DND-41 (cell line): Measurements from ENCODE around the gene LRRC42.

Experiments
- ATAC-seq: fragments of 200-7000 bp; cut with Tn5 transposase; 3 replicates; pipeline ENCODE4 v1.9.1; 2021; ENCODE audit warnings: low read depth; ENCODE audit not compliant: insufficient read depth
- DNase-seq: peaks from one replicate; pipeline ENCODE4 v3.0.0-alpha.2; 2020
- H2AFZ ChIP-seq: 2 replicates; pipeline ENCODE4 v1.6.0; 2012; ENCODE audit warnings: low read depth, low read length
- H3K27ac ChIP-seq: 2 replicates; pipeline ENCODE4 v1.5.1; 2012; ENCODE audit warnings: low read length, inconsistent platforms
- H3K27me3 ChIP-seq: fragments of 200-600 bp; sonication (generic); 2 replicates; pipeline ENCODE4 v1.6.0; 2012; ENCODE audit warnings: low read length, mild to moderate bottlenecking, inconsistent platforms; ENCODE audit not compliant: insufficient read depth, poor library complexity
- H3K36me3 ChIP-seq: 2 replicates; pipeline ENCODE4 v1.5.1; 2012; ENCODE audit warnings: low read length, inconsistent platforms; ENCODE audit not compliant: insufficient read depth
- H3K4me1 ChIP-seq: 2 replicates; pipeline ENCODE4 v1.5.1; 2012; ENCODE audit warnings: mild to moderate bottlenecking, low read length; ENCODE audit not compliant: insufficient read depth
- H3K4me2 ChIP-seq: 2 replicates; pipeline ENCODE4 v1.6.0; 2012; ENCODE audit warnings: mild to moderate bottlenecking, moderate library complexity, low read length, inconsistent platforms; ENCODE audit not compliant: insufficient read depth
- H3K4me3 ChIP-seq, 2 experiments: fragments of 200-600 bp in 1 of 2; shearing (Covaris generic) in 1 of 2; 2 replicates each; pipeline ENCODE4 v1.5.1; 2012 to 2016; ENCODE audit warnings: inconsistent platforms in 2 of 2, low read length in 2 of 2, mild to moderate bottlenecking in 2 of 2, low read depth in 1 of 2, moderate library complexity in 1 of 2
- H3K79me2 ChIP-seq: 2 replicates; pipeline ENCODE4 v1.6.0; 2012; ENCODE audit warnings: low read length, inconsistent platforms; ENCODE audit not compliant: insufficient read depth
- H3K9ac ChIP-seq: 2 replicates; pipeline ENCODE4 v1.6.0; 2012; ENCODE audit warnings: low read depth, mild to moderate bottlenecking, inconsistent platforms, low read length, moderate library complexity
- H3K9me3 ChIP-seq: 2 replicates; pipeline ENCODE4 v1.5.1; 2012; ENCODE audit warnings: low read length, moderate library complexity, mild to moderate bottlenecking, inconsistent platforms; ENCODE audit not compliant: insufficient read depth, severe bottlenecking
- H4K20me1 ChIP-seq: 2 replicates; pipeline ENCODE4 v1.6.0; 2012; ENCODE audit warnings: low read length; ENCODE audit not compliant: insufficient read depth
- EZH2 ChIP-seq: IDR thresholded peaks from 3 replicates; pipeline ENCODE4 v1.6.1; 2012; ENCODE audit warnings: borderline replicate concordance, low read depth, mild to moderate bottlenecking, moderate library complexity, low read length, inconsistent platforms; ENCODE audit not compliant: severe bottlenecking
- TF ChIP-seq, protein P1 (sequence below): IDR thresholded peaks from 2 replicates; pipeline ENCODE4 v1.5.1; 2012; ENCODE audit warnings: borderline replicate concordance, low read length, moderate library complexity, mild to moderate bottlenecking; ENCODE audit not compliant: poor library complexity, severe bottlenecking; ENCODE audit errors: extremely low read depth

The LRRC42 gene

DNA sequence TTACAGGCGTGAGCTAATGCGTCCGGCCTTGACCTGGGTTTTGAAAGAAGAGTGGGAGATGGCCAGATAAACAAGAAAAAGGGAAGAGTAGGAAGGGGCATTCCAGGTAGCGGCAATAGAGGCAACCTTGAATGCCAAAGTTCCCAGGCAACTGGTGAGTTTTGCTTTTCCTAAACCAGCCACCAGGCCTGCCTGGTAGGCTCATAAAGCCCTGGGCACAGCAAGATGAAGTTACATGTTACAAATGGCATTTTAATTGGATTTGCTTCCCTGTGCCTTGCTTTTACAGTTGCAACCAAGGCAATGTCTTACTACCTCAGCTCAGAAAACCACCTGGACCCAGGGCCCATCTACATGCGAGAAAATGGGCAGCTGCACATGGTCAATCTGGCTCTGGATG lies 5.5 kb downstream of the LRRC42 start:
- Histone ChIP-seq H2AFZ (no peak overlapping the region), H3K9me3 (no peaks in the 10 kb centered on the region), H3K79me2 (peaks cover 45% of the 10 kb centered on the region), H3K4me3 (no peak overlapping the region), H3K4me1 (peaks cover 35% of the 10 kb centered on the region), H3K27me3 (no peaks in the 10 kb centered on the region), H3K27ac (no peak overlapping the region), H3K4me2 (no peak overlapping the region), H3K9ac (no peak overlapping the region), H4K20me1 (peaks cover 14% of the 10 kb centered on the region), H3K36me3 (peaks cover 47% of the 10 kb centered on the region)
- ATAC-seq, result no peak
- DNase-seq, result no peak
- TF ChIP-seq, protein P1, sequence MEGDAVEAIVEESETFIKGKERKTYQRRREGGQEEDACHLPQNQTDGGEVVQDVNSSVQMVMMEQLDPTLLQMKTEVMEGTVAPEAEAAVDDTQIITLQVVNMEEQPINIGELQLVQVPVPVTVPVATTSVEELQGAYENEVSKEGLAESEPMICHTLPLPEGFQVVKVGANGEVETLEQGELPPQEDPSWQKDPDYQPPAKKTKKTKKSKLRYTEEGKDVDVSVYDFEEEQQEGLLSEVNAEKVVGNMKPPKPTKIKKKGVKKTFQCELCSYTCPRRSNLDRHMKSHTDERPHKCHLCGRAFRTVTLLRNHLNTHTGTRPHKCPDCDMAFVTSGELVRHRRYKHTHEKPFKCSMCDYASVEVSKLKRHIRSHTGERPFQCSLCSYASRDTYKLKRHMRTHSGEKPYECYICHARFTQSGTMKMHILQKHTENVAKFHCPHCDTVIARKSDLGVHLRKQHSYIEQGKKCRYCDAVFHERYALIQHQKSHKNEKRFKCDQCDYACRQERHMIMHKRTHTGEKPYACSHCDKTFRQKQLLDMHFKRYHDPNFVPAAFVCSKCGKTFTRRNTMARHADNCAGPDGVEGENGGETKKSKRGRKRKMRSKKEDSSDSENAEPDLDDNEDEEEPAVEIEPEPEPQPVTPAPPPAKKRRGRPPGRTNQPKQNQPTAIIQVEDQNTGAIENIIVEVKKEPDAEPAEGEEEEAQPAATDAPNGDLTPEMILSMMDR, result no peak
- TF ChIP-seq EZH2, result no peak

DNA sequence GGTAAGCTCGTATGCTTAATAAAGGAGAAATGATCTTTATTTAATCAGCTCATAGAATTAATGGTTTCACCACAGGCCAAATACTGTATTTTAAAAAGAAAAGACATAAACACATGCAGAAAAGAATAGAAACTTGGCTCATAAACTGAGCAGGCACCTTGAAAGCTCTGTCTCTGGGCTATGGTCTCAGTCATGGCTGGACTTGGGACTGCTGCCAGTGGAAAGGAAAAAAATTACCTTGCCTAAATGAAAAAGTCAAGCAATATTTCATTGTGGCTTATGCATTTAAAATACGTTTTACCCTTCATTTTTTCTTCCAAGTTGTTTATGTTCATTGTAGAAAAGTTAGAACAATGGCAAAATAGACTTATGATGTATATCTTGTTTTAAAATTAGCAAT lies 8.0 kb downstream of the LRRC42 start:
- no peak for ATAC-seq
- Histone ChIP-seq H3K36me3 (peaks cover 64% of the 10 kb centered on the region), H3K4me2 (no peak overlapping the region), H3K79me2 (peaks cover 21% of the 10 kb centered on the region), H3K27me3 (no peaks in the 10 kb centered on the region), H2AFZ (no peak overlapping the region), H3K9me3 (no peaks in the 10 kb centered on the region), H3K27ac (no peak overlapping the region), H4K20me1 (peaks cover 11% of the 10 kb centered on the region), H3K4me1 (peaks cover 12% of the 10 kb centered on the region), H3K9ac (no peak overlapping the region), H3K4me3 (no peak overlapping the region)
- TF ChIP-seq, protein P1, result no peak
- TF ChIP-seq EZH2, result no peak
- no peak for DNase-seq

DNA sequence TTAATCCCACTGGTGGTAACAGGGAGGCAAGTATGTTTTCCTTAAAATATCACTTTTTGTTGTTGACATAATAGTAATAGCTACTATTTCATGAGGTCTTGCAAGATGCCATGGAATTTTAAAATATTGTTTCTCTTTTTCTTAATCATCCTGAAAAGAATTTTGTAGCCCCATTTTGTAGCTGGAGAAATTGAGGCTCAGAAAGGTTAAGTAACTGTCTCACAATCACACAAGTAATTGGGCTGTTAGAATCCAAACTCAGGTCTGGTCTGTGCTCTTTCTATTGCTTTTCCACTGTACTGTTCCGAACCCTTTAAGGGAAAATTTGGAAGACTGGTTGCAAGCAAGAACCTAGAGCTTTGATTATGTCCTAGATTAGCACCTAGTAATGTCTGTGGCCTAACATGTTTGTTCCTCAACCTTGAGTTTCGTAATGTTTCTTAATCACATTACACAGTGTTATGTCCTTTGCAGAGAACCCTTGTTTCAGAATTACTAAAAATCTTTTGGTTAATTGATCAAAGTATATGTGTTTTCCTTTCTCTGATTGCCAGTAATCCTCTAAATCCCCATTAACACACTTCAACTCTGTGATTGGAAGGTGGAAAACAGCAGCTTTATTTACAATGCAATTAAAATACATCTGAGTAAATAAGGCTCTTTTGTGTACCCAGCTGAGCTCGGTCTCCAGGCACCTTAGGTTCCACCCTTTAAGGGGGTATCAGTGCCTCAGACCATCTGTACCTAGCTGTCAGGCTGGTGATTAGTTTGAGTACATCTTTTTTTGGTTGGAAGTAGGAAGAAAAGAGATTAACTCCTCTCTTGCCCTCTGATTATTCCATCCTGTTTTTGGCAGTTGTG lies 10.4 kb downstream of the LRRC42 start:
- Histone ChIP-seq H4K20me1 (no peaks in the 10 kb centered on the region), H3K4me3 (no peak overlapping the region), H2AFZ (no peak overlapping the region), H3K27ac (no peak overlapping the region), H3K36me3 (peaks cover 80% of the 10 kb centered on the region), H3K4me1 (no peaks in the 10 kb centered on the region), H3K79me2 (0 out of 2 replicates have a peak, but pooled peaks cover 2% of the 10 kb centered on the region), H3K9ac (no peak overlapping the region), H3K4me2 (no peak overlapping the region), H3K27me3 (no peaks in the 10 kb centered on the region), H3K9me3 (no peaks in the 10 kb centered on the region)
- TF ChIP-seq EZH2, result no peak
- TF ChIP-seq, protein P1, result no peak
- no peak for ATAC-seq
- no peak for DNase-seq
